ENCODE measurements around the gene STK16.

The STK16 gene

GRCh38 chr2:219278655-219279150 lies 33.4 kb downstream of the STK16 start:
- in situ Hi-C loops (cut with MboI; ENCODE audit: low sequenced_read_pairs, unreplicated experiment) = loop anchor here (25.0 kb wide), 1 partner anchor 116 kb away; the partner anchor contains the start of genes NHEJ1 and SLC23A3
- peak; percentile 44 for DNase-seq (ENCODE audit: low spot score)
- TF ChIP-seq, protein P1, sequence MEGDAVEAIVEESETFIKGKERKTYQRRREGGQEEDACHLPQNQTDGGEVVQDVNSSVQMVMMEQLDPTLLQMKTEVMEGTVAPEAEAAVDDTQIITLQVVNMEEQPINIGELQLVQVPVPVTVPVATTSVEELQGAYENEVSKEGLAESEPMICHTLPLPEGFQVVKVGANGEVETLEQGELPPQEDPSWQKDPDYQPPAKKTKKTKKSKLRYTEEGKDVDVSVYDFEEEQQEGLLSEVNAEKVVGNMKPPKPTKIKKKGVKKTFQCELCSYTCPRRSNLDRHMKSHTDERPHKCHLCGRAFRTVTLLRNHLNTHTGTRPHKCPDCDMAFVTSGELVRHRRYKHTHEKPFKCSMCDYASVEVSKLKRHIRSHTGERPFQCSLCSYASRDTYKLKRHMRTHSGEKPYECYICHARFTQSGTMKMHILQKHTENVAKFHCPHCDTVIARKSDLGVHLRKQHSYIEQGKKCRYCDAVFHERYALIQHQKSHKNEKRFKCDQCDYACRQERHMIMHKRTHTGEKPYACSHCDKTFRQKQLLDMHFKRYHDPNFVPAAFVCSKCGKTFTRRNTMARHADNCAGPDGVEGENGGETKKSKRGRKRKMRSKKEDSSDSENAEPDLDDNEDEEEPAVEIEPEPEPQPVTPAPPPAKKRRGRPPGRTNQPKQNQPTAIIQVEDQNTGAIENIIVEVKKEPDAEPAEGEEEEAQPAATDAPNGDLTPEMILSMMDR (IDR thresholded peaks at IDR 0.05; ENCODE audit: borderline replicate concordance, control extremely low read depth, extremely low read depth, insufficient read depth, missing control alignments) = no peak

GRCh38 chr2:219279151-219279915 lies 34.1 kb downstream of the STK16 start, which contains the start of gene DNAJB2:
Gene DNAJB2, plus strand, starts transcription at chr2:219279366. Its CDS starts 468 bp downstream, at chr2:219279834.
- TF ChIP-seq, protein P1 (IDR thresholded peaks at IDR 0.05; ENCODE audit: borderline replicate concordance, control extremely low read depth, extremely low read depth, insufficient read depth, missing control alignments) = no peak
- DNase-seq (ENCODE audit: low spot score) = peak; percentile 100
- in situ Hi-C loops (cut with MboI; ENCODE audit: low sequenced_read_pairs, unreplicated experiment) = loop anchor here (25.0 kb wide), 1 partner anchor 117 kb away; the partner anchor contains the start of genes NHEJ1 and SLC23A3

DNA sequence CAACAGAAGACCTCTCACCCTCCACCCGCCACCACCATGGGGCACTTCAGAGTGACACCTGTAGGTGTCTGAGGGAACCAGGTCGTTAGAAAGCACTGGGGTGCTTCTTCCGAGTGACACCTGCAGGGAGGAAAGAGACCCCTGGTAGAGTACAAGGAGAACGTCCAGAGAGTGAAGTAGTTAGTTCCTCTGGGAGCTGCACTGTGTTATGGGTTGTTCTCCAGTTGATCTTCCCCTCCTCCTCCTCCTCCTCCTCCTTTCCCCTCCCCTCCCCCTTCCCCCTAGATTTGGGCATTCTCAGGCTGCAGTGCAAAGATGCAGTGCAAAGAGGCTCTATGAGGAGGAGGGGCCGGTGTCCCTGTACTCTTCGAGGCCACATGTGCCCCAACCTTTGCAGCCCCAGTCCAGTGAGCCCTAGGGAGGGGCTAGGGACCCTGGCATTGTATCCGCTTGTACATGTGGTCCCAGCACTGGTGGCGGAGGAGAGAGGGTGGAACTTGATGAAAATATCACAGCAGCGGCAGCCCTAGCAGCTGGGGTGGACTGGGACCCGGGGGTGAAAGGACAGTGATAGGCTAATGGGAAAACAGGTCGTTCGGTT lies 34.7 kb downstream of the STK16 start:
- TF ChIP-seq, protein P1 (IDR thresholded peaks at IDR 0.05; ENCODE audit: borderline replicate concordance, control extremely low read depth, extremely low read depth, insufficient read depth, missing control alignments) = peak; percentile 14
- DNase-seq (ENCODE audit: low spot score) = peak; percentile 16
- in situ Hi-C loops (cut with MboI; ENCODE audit: low sequenced_read_pairs, unreplicated experiment) = loop anchor here (25.0 kb wide), 1 partner anchor 118 kb away; the partner anchor contains the start of genes NHEJ1 and SLC23A3

DNA sequence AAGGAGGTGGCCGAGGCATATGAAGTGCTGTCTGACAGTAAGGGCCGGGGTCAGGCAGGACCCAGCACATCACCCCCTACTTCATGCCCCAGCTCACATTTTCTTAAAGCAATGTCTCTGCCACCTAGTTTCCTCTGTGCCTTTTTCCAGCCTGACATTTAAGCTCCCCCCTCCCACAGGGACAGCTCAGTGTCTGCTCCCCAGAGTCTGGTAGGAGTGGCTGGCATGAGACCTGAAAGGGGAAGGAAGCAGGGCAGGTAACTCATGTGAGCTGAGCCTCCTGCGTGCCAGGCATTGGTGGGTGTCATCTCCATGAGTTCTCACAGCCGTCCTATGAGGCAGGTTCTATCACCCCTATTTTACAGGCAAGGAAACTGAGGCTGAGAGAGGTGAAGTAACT lies 35.4 kb downstream of the STK16 start:
- in situ Hi-C loops (cut with MboI; ENCODE audit: low sequenced_read_pairs, unreplicated experiment) = loop anchor here (25.0 kb wide), 1 partner anchor 118 kb away; the partner anchor contains the start of genes NHEJ1 and SLC23A3

DNA sequence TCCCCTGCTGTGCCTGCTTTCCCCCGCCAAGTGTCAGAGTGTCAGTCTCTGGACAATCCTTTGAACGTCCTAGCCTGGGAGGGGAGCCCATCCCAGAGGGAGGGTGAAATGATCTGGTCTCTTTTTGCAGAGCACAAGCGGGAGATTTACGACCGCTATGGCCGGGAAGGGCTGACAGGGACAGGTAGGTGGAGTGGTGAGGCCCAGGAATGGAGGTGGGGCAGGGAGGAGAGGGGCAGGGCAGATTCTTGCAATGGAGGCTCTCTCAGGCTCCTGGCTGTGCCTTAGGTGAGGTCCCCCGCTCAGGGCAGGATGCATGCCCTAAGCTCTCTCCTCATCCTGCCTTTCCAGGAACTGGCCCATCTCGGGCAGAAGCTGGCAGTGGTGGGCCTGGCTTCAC lies 36.3 kb downstream of the STK16 start:
- in situ Hi-C loops (cut with MboI; ENCODE audit: low sequenced_read_pairs, unreplicated experiment) = loop anchor here (25.0 kb wide), 1 partner anchor 119 kb away; the partner anchor contains the start of genes NHEJ1 and SLC23A3
- TF ChIP-seq, protein P1 (IDR thresholded peaks at IDR 0.05; ENCODE audit: borderline replicate concordance, control extremely low read depth, extremely low read depth, insufficient read depth, missing control alignments) = no peak
- no peak for DNase-seq (ENCODE audit: low spot score)

More for the DNA sequence above, 35.4 kb downstream of the STK16 start:
- TF ChIP-seq, protein P1 (IDR thresholded peaks at IDR 0.05; ENCODE audit: borderline replicate concordance, control extremely low read depth, extremely low read depth, insufficient read depth, missing control alignments) = no peak
- no peak for DNase-seq (ENCODE audit: low spot score)

DNA sequence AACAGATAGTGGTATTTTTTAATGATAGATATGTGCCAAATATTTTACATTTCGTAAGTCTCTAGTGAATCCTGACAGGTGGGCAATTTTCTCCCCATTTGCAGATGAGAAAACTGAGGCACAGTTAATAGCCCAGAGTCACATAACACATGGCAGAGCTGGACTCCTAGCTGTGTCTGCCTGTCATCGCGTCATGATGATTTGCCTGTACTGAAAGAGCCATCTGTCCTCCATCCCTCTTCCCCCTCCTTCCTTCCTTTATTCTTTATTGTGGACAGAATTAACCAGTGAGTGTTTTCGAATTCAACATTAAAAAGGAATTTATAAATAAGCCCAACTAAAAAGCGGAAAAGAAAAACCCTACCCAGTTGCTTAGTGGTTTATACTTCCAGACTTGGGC lies 37.1 kb downstream of the STK16 start:
- in situ Hi-C loops (cut with MboI; ENCODE audit: low sequenced_read_pairs, unreplicated experiment) = loop anchor here (25.0 kb wide), 1 partner anchor 120 kb away; the partner anchor contains the start of genes NHEJ1 and SLC23A3
- no peak for DNase-seq (ENCODE audit: low spot score)
- TF ChIP-seq, protein P1 (IDR thresholded peaks at IDR 0.05; ENCODE audit: borderline replicate concordance, control extremely low read depth, extremely low read depth, insufficient read depth, missing control alignments) = no peak
